Measurements from ENCODE around the gene ZC3H13.
A peak's percentile ranks its signal among the peaks of the same experiment; 100 is the strongest.

Gene ZC3H13

GRCh38 chr13:46052319-46053161 is at the start of gene ZC3H13:
Gene ZC3H13 (minus strand): TSS chr13:46052746. CDS start chr13:46045507, 7,239 bp downstream.
- DNase-seq, result peak; percentile 93

GRCh38 chr13:46102255-46102605 is 49.7 kb upstream of the ZC3H13 start:
- no peak for DNase-seq

GRCh38 chr13:46101484-46102254 is 49.1 kb upstream of the ZC3H13 start:
- DNase-seq, result peak; percentile 61

- DNase-seq, result no peak
Measured at GRCh38 chr13:46101002-46101401, 48.5 kb upstream of the ZC3H13 start.

GRCh38 chr13:46100191-46100815 is 47.8 kb upstream of the ZC3H13 start:
- no peak for DNase-seq

GRCh38 chr13:46097663-46098062 is 45.1 kb upstream of the ZC3H13 start:
- DNase-seq, result no peak

GRCh38 chr13:46097015-46097414 is 44.5 kb upstream of the ZC3H13 start:
- no peak for DNase-seq

GRCh38 chr13:46094478-46094877 is 41.9 kb upstream of the ZC3H13 start:
- DNase-seq, result no peak

GRCh38 chr13:46088821-46089562 is 36.4 kb upstream of the ZC3H13 start:
- DNase-seq, result no peak

- no peak for DNase-seq
Measured at GRCh38 chr13:46087481-46087880, 34.9 kb upstream of the ZC3H13 start.

GRCh38 chr13:46086985-46087384 is 34.4 kb upstream of the ZC3H13 start:
- DNase-seq, result no peak

GRCh38 chr13:46086421-46086922 is 33.9 kb upstream of the ZC3H13 start:
- DNase-seq, result no peak

- no peak for DNase-seq
Measured at GRCh38 chr13:46085737-46086136, 33.2 kb upstream of the ZC3H13 start.

- no peak for DNase-seq
Measured at GRCh38 chr13:46082324-46082723, 29.8 kb upstream of the ZC3H13 start.

GRCh38 chr13:46079770-46080169 is 27.2 kb upstream of the ZC3H13 start:
- no peak for DNase-seq

- no peak for DNase-seq
Measured at GRCh38 chr13:46077265-46077664, 24.7 kb upstream of the ZC3H13 start.

GRCh38 chr13:46076827-46077226 is 24.3 kb upstream of the ZC3H13 start:
- DNase-seq, result no peak

GRCh38 chr13:46075811-46076210 is 23.3 kb upstream of the ZC3H13 start:
- no peak for DNase-seq

- no peak for DNase-seq
Measured at GRCh38 chr13:46071590-46072249, 19.2 kb upstream of the ZC3H13 start.

GRCh38 chr13:46063292-46063691 is 10.7 kb upstream of the ZC3H13 start:
- DNase-seq, result no peak

- no peak for DNase-seq
Measured at GRCh38 chr13:46062185-46062584, 9.6 kb upstream of the ZC3H13 start.

GRCh38 chr13:46059405-46059804 is 6.9 kb upstream of the ZC3H13 start:
- DNase-seq, result no peak

Data from GF-D8 (cell line).